22Rv1 (cell line): ENCODE data around the gene AP1S3.

Experiments used
- H3K27ac ChIP-seq: fragments of 450-650 bp; 2 replicates; pipeline ENCODE4 v1.5.1; 2017
- CTCF ChIP-seq: fragments of 450-650 bp; IDR thresholded peaks from 2 replicates; pipeline ENCODE4 v1.5.1; 2017; ENCODE audit warnings: mild to moderate bottlenecking
- ZFX ChIP-seq: fragments of 450-650 bp; IDR thresholded peaks from 2 replicates; pipeline ENCODE4 v1.6.1; 2017; ENCODE audit warnings: antibody characterized with exemption, borderline replicate concordance

The AP1S3 gene

DNA sequence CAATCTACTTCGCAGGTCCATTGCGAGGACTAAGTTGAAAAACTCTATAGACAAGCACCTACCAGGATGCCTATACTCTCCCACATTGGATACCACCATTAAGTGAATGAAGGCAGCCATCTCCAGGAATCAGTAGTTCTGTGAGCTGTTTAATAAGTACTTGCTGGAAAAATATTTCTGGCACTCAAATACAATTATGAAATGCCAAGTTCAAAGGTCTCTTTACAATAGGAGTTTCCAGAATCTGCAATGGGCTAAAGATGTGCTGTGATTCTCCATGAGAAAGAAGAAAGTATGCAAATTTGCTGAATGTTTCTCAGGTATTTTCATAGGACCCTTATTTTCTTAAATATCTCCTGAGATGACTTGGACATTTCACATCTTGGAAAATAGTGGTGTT is 103.0 kb downstream of the AP1S3 start:
- H3K27ac ChIP-seq = no peak overlapping the region
- TF ChIP-seq ZFX (no peak), CTCF (no peak)

DNA sequence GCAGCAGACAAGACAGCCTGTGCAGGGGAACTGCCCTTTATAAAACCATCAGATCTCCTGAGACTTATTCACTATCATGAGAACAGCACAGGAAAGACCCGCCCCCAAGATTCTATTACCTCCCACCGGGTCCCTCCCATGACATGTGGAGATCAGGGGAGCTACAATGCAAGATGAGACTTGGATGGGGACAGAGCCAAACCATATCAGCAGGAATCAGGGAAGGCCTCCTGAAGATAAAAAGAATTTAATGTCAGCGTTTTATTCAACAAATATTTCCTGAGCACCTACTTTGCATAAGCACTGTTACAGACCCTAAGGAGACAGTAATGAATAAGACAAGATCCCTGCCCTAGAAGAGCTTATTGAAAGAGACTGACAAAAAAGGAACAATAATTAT is 105.0 kb downstream of the AP1S3 start:
- TF ChIP-seq CTCF (no peak), ZFX (no peak)

DNA sequence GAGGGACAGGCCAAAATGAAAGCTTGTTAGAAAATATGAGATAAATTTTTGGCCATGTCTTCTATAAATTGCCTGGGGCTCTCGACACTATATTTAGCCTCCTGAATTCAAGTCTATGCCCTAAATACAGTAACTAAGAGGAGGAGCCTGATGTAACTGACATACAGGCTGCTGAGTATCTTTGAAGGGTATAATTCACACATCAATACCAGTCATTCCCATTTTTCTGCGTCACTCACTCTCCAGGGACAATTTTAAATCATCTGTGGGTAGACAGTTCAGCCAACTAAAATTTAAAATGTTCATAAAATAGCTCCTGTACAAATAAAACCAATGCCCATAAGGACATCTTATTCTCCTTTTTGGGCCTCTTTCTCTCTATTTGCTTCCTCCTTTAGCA is 105.9 kb downstream of the AP1S3 start:
- TF ChIP-seq CTCF (no peak), ZFX (no peak)
- no peak overlapping the region for H3K27ac ChIP-seq

More for the DNA sequence above, 105.0 kb downstream of the AP1S3 start:
- H3K27ac ChIP-seq = no peak overlapping the region

GRCh38 chr2:223729781-223730180 is 107.6 kb downstream of the AP1S3 start:
- H3K27ac ChIP-seq = no peak overlapping the region
- no peak for TF ChIP-seq CTCF
- TF ChIP-seq ZFX = no peak

GRCh38 chr2:223727562-223727961 is 109.8 kb downstream of the AP1S3 start:
- TF ChIP-seq ZFX = no peak
- TF ChIP-seq CTCF = peak; percentile 84
- no peak overlapping the region for H3K27ac ChIP-seq

GRCh38 chr2:223725986-223726970 is 111.1 kb downstream of the AP1S3 start:
- H3K27ac ChIP-seq = no peak overlapping the region
- TF ChIP-seq ZFX (no peak), CTCF (no peak)

DNA sequence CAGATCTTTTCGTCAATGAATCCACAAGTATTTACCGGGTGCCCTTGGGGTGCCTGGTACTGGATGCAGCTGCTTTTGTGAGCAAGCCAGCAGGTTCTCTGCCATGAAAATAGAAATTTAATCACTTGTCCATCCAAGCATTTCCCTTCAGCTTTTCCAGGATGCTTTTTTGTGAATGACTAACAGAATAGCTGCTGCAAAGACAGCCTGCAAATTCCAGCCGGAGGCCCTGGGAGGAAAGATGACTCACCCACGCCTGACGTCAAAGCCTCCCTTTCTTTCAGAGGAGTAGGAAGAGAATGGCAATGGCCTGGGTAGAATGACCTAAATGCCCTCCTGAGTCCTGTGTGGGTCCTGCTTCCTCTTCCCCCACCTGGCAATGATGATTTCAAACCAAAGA is 111.9 kb downstream of the AP1S3 start:
- TF ChIP-seq ZFX = no peak
- TF ChIP-seq CTCF = no peak
- no peak overlapping the region for H3K27ac ChIP-seq
